KBM-7 (cell line): ENCODE measurements around the gene SSBP3.
A peak's percentile ranks its signal among the peaks of the same experiment; 100 is the strongest.

Source experiments
- DNase-seq: peaks from one replicate; pipeline ENCODE4 v3.0.0-alpha.2; 2015
- in situ Hi-C: fragments of 300-500 bp; cut with MboI; formaldehyde crosslinking; loops from 2 replicates; pipeline ENCODE4 v1.14.3; 2020; ENCODE audit warnings: low sequenced_read_pairs, low pct_unique_long_range_greater_than_20kb, mixed read lengths

SSBP3 gene

DNA sequence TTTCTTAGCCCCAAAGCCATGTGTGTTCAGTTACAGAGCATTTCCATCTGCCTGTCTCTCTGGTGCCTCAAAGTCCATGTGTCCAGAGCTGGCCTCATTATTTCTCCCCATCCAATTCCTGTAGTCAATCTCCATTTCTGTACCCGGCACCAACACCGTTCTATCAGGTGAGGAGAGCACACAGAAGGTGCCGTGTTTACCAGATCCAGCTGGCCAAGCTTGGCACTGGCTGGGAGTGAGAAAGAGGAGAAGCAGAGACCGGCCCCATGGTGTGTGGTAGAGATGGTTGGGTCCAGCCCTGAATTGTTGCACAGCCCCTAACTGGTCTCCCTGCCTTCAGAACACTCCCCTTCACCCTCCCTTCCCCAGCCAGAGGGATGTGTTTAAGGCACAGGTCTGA lies 7.5 kb upstream of the SSBP3 start:
- in situ Hi-C loops = no loop called here
- DNase-seq = no peak

DNA sequence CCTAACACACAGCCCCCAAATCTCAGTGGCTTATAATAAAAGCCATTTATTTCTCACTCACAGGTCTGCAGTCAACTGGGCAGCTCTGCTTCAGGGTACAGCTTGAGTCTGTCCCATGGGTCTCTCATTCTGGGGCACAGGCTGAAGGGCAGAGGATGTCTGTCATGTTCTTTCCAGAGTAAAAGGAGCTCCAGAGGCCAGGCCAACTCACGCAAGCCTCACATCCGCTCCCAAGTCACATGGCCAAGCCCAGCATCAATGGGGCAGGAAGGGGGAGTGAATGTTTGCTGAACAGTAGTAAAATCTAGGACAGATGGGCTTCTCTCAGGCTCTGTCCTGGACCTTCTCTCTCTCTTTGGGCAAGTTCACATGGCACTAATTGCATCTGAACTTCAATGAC lies 7.1 kb upstream of the SSBP3 start:
- in situ Hi-C loops = no loop called here
- peak; percentile 55 for DNase-seq

DNA sequence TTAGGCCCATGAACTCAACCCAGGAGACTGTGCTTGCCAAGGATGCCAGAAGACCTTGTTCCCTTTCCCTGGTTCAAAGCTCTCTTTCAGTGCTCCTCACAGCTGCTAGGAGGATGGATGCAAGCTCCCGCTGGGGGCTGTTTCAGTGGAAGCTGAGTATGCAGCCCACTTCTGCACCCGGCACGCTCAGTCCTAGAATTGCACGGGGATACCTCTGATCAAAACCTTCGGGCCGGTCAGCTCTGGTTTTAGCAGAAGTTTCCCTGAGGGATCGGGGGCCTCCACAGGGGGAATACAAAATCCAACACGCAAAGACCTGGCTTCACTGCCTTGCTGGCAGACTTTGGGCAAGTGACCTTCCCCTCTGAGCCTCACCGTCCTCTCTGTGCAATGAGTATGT lies 4.2 kb upstream of the SSBP3 start:
- DNase-seq = no peak
- in situ Hi-C loops = no loop called here

DNA sequence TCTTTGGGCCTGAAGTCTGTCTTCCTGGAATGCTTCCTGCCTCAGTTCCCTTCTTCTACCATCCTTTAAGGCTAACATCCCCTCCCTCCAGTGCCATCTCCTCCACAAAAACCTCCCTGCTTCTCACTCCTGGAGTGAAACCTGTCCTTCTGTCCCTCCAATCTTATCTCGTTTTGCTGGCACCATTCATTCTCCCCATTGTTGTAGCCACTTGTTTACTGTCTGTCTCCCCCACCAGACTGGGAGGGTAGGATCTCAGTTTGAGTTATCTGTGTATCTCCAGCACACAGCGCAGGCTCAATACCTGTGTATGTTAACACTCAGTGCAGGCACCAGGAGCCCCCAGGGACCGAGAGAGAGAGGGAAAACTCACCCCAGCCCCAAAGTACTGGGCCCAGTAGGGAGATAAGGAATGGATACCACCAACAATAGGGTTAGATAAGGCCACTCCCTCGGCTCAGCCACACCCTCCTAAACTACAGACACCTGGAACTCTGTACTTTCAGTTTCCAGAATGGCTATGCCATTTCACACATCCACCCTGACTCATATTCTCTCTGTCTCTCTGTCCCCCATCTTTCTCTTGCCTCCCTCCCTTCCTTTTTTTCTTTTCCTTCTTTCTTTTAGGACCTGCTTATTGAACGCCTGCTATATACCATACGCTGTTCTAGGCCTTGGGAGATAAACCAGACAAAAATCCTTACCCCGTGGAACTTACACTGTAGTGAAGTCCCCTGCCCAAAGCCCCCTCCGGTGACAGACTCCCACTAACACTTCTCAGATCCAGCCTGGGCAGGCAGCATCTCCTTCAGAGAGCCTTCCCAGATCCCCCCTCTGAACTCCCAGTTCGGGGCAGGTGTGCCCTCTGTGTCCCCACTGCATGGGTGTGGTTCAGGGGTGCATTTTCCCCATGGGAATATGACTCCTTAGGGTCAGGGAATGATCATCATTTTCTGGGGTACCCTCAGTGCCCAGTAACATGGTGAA lies 3.3 kb upstream of the SSBP3 start:
- in situ Hi-C loops = no loop called here
- DNase-seq = no peak

DNA sequence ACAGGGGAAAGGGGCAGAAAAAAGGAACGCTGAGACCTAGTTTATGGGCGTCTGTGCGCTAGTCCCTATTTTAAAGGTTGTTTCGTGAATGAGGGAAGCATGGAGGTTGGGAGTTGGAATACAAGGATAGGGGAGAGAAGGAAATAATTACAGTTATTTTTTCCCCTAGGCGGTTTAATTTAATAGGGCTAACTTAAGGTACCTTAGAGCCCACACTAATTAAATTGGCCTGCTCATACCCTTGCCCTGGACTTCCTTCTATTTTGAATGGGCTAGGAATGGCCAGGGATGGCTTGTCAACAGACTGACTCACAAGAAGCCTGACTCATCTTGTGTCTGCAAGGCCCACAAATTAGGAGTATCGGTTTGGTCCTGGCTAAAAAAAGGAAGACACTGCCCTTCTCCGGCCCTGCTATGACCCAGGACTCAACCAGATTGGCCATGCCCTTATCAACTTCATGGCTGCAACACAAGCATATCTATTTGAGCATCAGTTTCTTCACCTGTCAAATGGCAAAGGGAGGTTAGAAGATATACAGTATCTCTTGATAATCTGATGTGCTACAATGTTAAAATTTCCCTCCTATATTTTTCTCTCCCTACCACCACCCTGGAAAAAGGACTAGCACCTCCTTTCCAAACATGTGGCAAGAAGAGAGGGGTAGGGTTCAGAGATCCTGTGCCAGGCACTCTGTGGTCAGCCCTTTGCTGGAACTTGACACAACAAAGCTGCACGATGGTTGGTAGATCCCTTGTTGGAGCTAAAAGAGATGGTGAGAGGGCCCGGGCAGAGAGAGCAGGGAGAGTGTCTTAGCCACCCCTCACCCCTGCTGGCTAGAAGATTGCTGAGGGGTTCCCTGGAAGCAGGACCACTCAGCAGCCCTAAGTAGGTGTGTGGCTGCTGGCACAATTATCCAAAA lies 2.2 kb upstream of the SSBP3 start:
- in situ Hi-C loops = no loop called here
- peak; percentile 49 for DNase-seq

DNA sequence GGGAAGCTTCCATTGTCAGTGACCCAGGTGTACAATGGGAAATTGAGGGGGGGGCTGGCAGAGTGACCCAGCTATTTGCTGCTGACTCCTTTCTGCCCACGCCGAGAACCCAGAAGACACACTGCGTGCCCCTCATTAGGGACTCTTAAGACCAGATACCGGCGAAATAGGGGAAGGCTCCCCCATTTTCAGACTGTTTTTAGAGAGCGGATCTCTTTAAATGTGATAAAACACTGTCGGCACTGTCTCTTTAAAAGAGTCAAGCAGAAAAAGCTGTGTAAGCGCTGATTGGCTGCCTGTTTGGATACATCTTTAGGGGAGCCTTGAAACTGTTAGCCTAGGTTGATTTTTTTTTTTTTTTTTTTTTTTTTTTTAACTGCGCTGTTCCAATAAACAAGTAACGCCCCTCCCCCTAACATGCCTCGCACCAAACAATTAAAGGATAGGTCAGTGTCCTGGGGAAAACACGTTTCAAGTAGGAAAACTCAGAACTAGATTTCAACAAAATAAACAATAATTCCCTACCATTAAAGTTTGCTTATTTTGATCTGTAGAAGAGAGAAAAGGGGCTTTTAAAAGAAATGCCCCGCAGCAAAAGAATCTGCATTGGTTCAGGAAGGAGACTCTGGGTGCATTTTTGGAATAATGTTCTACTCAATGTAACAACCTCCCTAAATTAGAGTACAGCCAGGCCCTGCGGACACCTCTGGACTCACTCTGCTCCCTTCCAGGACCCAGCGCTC lies 1.4 kb upstream of the SSBP3 start:
- peak; percentile 95 for DNase-seq
- in situ Hi-C loops = no loop called here

DNA sequence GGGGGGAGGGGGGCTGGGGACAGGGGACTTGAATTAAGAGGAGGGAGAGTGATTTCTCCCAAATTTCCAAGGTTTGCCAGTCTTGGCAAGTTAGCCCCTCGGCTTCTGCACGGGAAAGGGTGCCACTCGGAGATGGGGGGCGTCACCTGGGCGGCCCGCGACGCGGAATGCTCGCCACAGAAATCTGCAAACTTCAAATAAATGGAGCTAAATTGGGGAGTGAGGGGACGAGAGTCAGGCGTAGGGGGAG lies 885 bp upstream of the SSBP3 start:
- no peak for DNase-seq
- in situ Hi-C loops = no loop called here

DNA sequence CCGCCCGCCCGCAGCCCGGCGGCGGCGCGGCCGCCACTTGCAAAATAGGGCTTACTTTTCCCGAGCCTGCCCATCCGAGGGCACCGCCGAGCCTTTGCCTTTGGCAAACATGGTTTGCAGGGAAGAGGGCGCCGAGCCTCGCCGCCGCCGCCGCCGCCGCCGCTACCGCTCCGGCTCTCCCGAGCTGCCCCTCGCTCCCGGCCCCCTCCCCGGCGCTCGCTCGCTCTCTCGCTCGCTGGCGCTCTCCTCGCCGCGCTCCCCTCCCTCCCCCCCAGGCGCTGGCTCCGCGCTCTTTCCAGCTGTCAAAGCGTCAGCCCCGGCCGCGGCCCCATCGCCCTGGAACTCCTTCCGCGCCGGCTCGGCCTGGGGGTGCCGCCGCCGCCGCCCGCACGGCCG lies 298 bp downstream of the SSBP3 start:
- DNase-seq = no peak
- in situ Hi-C loops = no loop called here

DNA sequence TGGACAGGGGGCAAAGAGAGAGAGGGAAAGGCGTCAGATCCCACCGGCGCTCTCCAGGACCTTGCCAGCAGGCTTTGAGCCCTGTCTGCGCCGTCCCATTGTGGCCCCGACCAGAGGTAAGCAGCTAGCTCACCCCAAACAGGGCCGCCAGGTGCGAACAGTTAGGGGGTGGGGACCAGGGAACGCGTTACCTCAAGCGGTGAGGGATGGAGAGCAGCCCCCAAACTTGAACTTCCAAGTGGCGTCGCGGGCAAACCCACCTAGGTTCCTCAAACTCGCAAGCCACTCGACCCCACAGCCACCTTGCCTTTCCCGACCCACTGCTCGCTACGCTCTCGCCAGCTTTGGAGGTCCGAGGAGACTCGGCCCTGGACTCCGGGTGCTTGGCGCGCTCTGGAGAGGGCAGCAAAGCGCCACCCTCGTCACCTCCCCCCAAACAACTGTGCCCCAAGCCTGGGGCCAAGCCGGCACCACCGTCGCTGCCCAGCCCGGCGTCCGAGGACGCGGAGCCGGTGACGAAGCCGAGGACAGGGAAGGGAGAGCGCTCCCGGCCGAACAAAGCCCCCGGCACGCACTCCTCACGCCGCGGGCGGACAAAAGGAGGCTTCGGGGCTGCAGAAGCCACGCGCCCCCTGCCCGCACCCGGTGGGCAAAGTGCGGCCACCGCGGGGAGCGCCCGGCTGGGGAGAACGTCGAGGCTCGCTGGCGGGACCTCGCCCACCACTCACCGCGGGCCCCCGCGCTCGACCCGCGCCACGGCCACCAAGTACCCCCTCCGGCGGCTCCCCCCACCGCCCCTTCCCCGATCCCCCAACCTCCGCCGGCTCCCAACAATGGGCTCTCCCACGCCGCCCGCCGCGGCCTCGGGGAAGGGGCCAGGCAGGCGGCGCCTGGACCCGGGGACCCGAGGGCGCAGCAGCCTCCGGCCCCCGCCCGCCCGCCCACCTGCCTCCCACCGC lies 976 bp downstream of the SSBP3 start:
- in situ Hi-C loops = no loop called here
- no peak for DNase-seq

DNA sequence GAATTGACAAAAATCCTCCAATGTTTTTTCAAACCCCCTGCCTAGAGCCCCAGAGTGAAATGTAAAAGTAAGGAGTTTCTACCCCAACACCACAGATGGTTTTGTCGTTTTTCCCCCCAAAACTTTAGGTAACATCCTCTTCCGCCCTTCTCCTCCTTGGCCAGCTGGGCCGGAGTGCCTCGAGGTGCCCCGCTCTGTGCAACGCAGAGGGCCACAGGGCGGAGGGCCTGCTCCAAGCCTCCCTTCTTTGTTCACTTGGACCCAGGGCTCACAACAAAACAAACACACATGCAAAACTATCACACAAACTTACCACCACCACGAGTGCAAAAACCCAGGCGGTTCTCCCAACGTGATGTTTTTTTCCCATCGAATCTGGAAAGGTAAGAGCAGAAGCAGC lies 1.9 kb downstream of the SSBP3 start:
- DNase-seq = no peak
- in situ Hi-C loops = no loop called here

DNA sequence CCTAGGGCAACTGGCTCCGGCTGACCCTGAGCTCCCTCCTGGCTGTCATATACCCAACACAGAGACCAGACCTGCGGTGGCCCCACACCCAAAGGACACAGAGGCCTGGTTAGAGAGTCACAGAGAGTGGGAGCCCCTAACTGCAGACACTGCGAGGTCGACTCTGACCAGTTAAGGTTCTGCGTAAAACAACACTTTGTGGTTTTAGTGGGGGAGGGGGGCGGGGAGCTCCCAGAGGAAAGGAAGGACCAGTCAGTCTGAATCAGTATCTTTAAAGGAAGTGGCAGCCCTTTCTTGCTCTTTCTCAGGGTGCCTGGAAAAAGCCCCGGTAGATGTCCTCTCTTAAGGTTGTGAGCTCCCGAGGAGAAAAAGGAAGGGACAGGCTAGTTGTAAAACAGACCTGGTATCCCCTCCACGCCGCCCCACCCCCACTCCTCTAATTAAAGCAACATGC lies 2.4 kb downstream of the SSBP3 start:
- DNase-seq = peak; percentile 76
- in situ Hi-C loops = no loop called here

DNA sequence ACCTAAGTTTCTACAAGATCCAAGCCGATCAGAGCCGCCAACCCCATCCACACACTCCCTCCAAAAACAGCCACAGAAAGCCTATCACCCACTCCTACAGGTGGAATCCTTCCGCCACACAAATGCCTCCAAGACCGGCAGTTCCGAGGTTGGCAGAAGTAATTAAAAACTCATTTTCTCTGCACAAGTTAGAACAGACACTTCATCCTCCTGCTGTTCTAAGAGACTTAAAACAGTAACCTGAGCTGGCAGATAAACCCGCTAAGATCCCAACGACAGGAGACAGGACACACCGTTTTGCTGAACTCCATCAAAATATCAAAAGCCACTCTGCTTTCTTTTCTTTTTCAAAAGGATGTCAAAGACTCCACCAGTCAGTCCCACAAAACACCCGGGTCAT lies 2.8 kb downstream of the SSBP3 start:
- in situ Hi-C loops = no loop called here
- DNase-seq = no peak

DNA sequence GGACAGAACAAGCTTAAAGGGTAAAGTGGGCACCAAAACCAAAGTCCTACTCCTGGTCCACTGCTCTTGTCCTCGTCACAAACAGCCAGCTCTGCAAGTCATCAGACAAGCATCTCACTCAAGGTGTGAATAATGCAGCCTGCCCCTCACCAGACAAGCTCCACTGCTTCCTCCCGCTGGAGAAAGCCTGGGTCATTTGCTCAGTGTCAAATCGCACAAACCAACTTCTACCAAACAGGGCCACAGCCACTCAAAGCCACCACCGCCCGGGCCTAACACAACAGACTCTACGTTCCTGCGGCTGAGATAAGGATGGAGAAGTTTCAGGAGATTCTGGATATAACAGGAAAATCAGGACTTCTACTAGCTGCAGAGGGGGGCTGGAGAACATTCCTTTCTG lies 3.3 kb downstream of the SSBP3 start:
- no peak for DNase-seq
- in situ Hi-C loops = no loop called here

DNA sequence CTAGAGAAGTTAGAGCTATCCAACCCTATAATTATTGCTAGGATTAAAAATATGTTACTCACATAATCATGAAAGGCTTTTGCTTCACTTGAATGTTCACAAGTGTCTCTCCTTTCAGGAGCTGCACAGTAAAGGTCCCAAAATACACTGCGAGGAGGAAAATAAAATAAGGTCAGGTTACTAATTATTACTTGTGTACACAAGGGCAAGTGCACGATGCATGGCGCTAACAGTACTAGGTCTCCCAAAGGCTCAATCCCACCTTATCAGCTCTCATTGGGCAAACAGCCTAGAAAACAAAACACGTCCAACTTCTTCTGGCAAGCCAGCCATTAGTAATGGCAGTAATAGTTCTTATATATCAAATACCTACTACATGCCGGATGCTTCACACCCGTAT lies 4.4 kb downstream of the SSBP3 start:
- in situ Hi-C loops = no loop called here
- DNase-seq = no peak

DNA sequence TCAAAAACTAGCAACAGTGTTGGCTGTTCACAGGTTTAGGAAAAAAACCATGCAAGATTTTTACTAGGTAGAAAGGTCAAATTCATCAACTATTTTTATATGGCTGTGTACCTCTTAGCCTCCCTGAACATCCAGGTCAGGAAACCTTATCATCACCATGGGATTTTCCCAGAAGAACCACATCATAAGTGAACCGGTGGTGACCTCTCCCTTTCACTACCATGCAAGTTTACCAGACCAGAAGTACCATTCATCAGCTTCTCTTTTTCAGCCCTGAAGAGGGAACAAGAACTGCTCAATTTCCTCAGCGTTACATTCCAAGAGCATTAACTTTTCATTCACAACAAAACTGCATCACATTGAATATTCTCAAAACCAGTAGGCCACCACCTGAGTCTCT lies 5.9 kb downstream of the SSBP3 start:
- DNase-seq = no peak
- in situ Hi-C loops = no loop called here

DNA sequence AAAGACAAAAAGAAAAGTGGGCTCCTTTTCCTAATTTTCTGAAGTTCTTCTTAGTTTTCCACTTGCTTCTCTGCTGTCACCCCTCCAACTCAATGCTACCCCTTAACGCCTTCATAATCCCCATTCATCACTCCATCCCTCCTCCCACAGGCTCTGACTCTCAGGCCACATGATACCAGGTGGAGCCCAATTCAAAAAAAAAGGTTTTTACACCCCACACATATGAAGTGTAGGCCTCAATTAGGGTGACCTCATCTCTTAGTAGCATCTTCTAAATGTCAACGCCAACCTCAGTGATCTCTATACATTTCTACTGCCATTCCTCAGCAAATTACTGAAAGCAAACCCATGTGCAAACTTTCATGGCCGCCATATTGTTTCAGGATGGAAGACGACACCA lies 6.4 kb downstream of the SSBP3 start:
- no peak for DNase-seq
- in situ Hi-C loops = no loop called here

DNA sequence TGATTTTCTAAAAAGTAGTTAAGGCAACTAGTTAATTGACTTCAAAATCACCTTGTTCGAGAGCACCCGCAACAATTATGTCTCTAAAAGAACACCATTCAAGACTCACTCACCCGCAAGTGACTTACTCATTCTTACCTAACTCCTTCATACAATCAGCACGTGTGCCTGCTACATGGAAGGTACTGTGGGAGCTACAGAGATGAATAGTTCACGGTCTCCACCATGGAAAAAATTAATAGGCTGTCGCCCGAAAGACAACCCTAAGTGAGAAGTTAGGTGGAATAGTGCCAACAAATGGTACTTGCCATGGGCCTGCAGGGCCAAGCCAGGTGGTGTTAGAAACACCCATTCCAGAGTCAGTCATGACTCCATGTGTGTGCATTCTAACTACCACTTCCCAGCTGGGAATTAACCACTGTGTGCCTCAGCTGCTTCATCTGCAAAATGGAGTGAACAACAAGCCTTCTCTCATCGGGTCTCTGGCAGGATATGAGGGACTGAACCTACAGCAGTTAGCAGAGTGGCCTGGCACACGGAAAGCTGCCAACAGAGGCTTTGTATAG lies 7.1 kb downstream of the SSBP3 start:
- in situ Hi-C loops = no loop called here
- no peak for DNase-seq

DNA sequence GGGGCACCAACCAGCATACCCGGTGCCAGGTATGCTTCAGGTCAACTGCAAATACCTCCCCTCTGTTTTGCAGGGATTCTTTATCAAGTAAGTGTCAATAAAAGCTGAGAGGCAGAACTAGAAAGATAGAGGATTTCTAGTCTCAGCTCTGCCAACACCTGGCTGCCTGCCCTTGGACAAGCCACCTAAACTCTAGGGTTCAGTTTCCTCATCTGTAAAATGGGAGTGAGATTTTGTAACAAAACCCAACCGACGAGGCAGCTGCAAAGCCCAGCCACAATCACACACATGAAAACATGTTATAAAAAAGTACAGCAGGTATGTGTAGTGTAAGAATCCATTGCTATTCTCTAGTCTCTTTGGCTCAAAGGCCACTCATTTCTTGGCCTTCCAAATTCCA lies 8.2 kb downstream of the SSBP3 start:
- DNase-seq = no peak
- in situ Hi-C loops = no loop called here
